ENCODE measurements around the gene ZFP3.
"Not testable (repeated sequence)": the region's sequence is repeated elsewhere in the genome, so short reads cannot be mapped to it uniquely, and the experiment has no call there.

ZFP3 gene

GRCh38 chr17:5118219-5118618, 40.0 kb downstream of the ZFP3 start:
- in situ Hi-C loops (cut with HindIII; ENCODE audit: low sequenced_read_pairs), result no loop called here
- no peak for TF ChIP-seq CTCF (IDR thresholded peaks at IDR 0.05; ENCODE audit: low read depth, low read length)
- no peak for DNase-seq (ENCODE audit: low read depth, low spot score)
- H3K4me3 ChIP-seq (ENCODE audit: low read depth, low read length), result no peak overlapping the region

DNA sequence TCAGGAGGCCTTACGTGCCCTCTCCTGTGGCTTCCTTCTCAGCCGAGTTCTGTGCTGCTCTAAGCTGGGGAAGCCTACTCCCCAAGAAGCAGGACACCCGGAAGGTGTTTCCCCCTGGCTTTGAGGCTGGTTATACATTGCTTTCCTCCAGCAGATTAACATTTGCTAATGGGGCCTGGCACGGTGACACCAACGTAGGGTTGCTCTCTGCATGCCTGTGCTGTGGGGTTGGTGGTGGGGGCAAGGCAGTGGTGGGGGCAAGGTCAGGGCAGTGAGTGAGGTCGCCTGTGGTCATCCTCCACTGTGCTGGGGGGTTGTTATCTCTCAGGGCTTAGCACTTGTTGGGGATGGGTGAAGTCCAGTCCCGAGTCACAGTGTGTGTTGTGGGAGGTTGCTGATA, 41.8 kb downstream of the ZFP3 start:
- no peak for DNase-seq (ENCODE audit: low read depth, low spot score)
- in situ Hi-C loops (cut with HindIII; ENCODE audit: low sequenced_read_pairs), result no loop called here
- TF ChIP-seq CTCF (IDR thresholded peaks at IDR 0.05; ENCODE audit: low read depth, low read length), result no peak
- H3K4me3 ChIP-seq (ENCODE audit: low read depth, low read length), result no peak overlapping the region

DNA sequence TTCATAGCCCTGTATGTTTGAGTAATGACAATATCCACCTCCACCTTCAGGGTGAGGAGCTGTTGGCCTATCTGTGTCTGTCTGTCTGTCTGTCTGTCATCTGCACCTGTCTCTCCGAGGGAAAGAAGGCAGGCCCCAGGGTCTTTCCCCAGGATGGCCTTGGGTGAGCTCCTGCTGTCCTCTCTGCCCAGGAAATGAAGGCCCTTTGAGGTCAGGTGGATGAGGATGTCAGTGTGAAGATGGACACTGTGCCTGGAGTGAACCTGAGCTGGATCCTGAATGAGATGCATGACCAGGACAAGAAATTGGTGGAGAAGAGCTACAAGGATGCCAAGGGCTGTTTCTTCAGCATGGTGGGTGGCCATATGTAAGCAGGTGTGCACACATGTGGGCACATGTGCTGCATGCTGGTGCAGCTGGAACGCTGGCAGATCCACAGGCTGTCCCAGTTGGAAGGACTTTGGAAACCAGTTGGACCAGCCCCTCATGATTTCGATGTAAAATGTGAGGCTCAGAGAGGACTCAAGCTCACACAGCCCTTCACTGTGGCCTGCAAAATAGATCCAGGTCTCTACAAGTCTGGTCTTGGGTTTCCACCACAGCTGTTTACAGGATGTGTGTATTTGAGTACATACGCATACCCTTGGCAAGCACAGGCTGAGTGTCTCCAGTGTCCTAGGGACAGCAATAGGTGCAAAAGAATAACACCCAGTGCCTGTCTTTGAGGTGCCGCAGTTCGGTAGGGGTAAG, 42.3 kb downstream of the ZFP3 start:
- DNase-seq (ENCODE audit: low read depth, low spot score); in situ Hi-C loops (cut with HindIII; ENCODE audit: low sequenced_read_pairs): not testable (repeated sequence)

DNA sequence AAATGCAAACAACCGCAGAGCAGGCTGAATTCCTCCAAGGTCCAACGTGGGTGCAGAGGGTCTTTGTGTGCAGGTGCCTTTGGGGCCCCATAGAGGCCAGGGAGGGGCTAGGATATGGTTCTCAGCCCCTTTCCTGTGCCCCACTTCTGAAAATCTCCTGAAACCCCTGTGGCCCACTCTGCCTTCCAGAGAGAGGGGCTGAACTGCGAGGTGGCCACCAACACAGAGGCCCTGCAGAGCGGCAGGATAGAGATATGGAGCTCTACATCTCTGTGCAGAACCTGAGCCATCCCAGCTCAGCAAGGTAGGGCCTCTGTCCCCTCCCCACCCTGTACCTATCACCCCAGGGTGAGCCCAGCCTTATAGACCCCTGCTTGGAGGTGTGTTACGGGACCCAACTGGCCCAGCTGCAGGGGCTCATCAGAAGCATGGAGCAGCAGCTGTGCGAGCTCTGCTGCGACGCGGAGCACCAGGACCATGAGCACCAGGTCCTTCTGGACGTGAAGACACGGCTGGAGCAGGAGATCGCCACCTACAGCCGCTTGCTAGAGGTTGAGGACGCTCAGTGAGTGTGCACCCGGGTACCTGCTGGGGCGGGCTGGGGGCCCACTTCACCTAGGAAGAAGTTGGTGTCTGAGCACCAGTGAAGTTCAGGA, 43.0 kb downstream of the ZFP3 start:
- no peak for TF ChIP-seq CTCF (IDR thresholded peaks at IDR 0.05; ENCODE audit: low read depth, low read length)
- no peak overlapping the region for H3K4me3 ChIP-seq (ENCODE audit: low read depth, low read length)
- DNase-seq (ENCODE audit: low read depth, low spot score), result no peak
- in situ Hi-C loops (cut with HindIII; ENCODE audit: low sequenced_read_pairs), result no loop called here

More for the DNA sequence above, 42.3 kb downstream of the ZFP3 start:
- not testable (repeated sequence) for H3K4me3 ChIP-seq (ENCODE audit: low read depth, low read length)

DNA sequence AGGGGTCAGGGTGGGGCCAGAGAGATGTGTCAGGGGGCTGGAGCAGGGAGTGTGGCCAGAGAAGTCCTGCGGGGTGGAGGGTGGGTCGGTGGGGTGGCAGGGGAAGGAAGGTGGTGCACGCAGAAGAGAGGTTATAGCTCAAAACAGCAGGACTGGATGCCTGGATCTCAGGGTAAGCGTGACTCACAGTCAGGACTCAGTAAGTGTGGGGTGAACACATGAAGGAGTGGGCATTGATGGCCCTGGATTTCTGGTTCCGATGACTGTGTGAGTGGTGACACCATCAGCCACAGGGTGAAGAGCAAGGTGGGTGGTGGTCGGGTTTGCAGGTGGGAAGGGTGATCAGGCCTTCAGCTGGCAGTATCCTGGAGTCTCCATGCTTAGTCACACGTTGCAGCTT, 43.8 kb downstream of the ZFP3 start:
- DNase-seq (ENCODE audit: low read depth, low spot score); H3K4me3 ChIP-seq (ENCODE audit: low read depth, low read length); in situ Hi-C loops (cut with HindIII; ENCODE audit: low sequenced_read_pairs): not testable (repeated sequence)

DNA sequence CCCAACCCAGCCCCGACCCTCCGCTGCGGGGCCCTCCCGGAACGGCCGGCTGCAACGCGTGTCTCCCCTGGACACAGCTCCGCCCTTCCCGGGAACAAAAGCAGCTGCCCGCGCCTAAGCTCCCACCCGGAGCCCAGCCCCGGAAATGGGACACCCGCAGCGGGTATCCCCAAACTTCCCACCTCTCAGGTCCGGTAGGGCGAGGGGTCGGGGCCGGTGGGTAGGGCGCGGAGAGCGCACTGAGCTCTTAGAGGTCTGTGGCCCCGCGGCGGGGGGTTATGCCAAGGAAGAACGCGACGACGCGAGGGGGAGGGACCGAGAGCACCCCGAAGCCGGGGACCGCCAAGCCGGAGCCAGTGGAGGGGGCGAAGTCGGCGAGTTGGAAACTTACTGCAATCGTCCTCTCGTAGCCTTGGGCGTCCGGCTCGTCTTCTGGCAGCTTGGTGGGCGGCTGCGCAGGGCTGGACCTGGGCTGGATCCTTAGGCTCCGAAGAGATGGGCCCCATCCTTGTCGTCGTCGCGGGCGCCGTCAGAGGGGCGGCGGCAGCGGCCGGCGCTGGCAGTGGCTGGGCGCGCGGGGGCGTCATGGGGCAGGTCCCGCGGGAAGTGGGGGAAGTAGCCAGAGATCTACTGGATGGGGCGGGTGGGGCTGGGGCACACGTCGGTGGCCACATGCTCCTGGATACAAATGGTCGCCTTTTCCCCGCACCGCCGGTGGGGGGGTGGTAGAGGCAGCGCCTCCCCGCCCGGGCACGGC, 44.5 kb downstream of the ZFP3 start:
- peak overlapping the region; percentile 34 for H3K4me3 ChIP-seq (ENCODE audit: low read depth, low read length)
- no peak for TF ChIP-seq CTCF (IDR thresholded peaks at IDR 0.05; ENCODE audit: low read depth, low read length)
- in situ Hi-C loops (cut with HindIII; ENCODE audit: low sequenced_read_pairs), result no loop called here
- no peak for DNase-seq (ENCODE audit: low read depth, low spot score)

GRCh38 chr17:5123343-5124124, 45.3 kb downstream of the ZFP3 start:
- DNase-seq (ENCODE audit: low read depth, low spot score), result no peak
- H3K4me3 ChIP-seq (ENCODE audit: low read depth, low read length), result no peak overlapping the region
- TF ChIP-seq CTCF (IDR thresholded peaks at IDR 0.05; ENCODE audit: low read depth, low read length), result no peak
- in situ Hi-C loops (cut with HindIII; ENCODE audit: low sequenced_read_pairs), result no loop called here

- H3K4me3 ChIP-seq (ENCODE audit: low read depth, low read length); in situ Hi-C loops (cut with HindIII; ENCODE audit: low sequenced_read_pairs); DNase-seq (ENCODE audit: low read depth, low spot score): not testable (repeated sequence)
Observed at GRCh38 chr17:5124125-5124760, 46.0 kb downstream of the ZFP3 start.

DNA sequence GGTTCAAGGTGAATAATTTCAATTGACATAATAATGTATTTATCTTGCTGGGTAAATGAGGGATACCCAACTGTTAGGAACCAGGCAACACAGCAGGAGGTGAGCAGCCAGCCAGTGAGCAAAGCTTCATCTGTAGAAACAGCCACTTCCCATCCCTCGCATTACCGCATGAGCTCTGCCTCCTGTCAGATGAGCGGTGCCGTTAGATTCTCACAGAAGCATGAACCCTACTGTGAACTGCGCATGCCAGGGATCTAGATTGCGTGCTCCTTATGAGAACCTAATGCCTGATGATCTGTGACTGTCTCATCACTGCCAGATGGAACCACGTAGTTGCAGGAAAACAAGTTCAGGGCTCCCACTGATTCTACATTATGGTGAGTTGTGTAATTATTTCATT, 46.6 kb downstream of the ZFP3 start:
- H3K4me3 ChIP-seq (ENCODE audit: low read depth, low read length); DNase-seq (ENCODE audit: low read depth, low spot score); in situ Hi-C loops (cut with HindIII; ENCODE audit: low sequenced_read_pairs): not testable (repeated sequence)
